ENCODE data around the gene PPARA. TPM values are rescaled to one million over a fixed set of nuclear protein-coding genes. Genes with fewer than 3 reads are reported as not detected.
"Not testable (repeated sequence)": the region's sequence is repeated elsewhere in the genome, so short reads cannot be mapped to it uniquely, and the experiment has no call there.

PPARA gene
- total RNA-seq, 1 experiment from 2014 or later = 10.7 TPM

GRCh38 chr22:46263216-46263590 is 112.9 kb downstream of the PPARA start, which contains the start of gene PKDREJ:
PKDREJ (minus strand) TSS chr22:46263343; CDS start chr22:46263322, 21 bp downstream.
- no TSS peak for BruUV-seq (replicated peaks)
- ChIA-PET POLR2A (no interaction called here), CTCF (no interaction called here)
- intact Hi-C loops (cut with micrococcal nuclease; ENCODE audit: unreplicated experiment) (no loop called here), in situ Hi-C loops (cut with HindIII; ENCODE audit: low pct_unique_long_range_greater_than_20kb, low sequenced_read_pairs) (no loop called here)
- Histone ChIP-seq H3K27me3 (ENCODE audit: control insufficient read depth, insufficient read depth, low read length) (no peaks in the 10 kb centered on the region), H3K4me3 (ENCODE audit: low read depth in 2 of 2, low read length in 2 of 2) (no peak within 1 kb of the TSS), H3K27ac (ENCODE audit: low read length) (no peak within 1 kb of the TSS), H3K36me3 (ENCODE audit: control insufficient read depth, insufficient read depth, low read length) (no peaks in the 10 kb centered on the region), H3K4me1 (ENCODE audit: control insufficient read depth, insufficient read depth, low read length) (no peaks in the 10 kb centered on the region), H3K9me3 (ENCODE audit: control insufficient read depth, insufficient read depth, low read depth, low read length) (no peaks in the 10 kb centered on the region)
- no peak for ATAC-seq
- TF ChIP-seq REST (IDR thresholded peaks at IDR 0.05; ENCODE audit: insufficient read depth in 1 of 2, low read depth in 2 of 2, low read length in 1 of 2) (no peak), SIN3A (IDR thresholded peaks at IDR 0.05; ENCODE audit: borderline replicate concordance, insufficient read depth, low read depth, low read length) (no peak), POLR2AphosphoS5 (IDR thresholded peaks at IDR 0.05; ENCODE audit: low read depth, low read length) (no peak), CTCF (IDR thresholded peaks at IDR 0.05) (no peak), TCF7L2 (IDR thresholded peaks at IDR 0.05; ENCODE audit: low read depth, low read length) (no peak)
- DNase-seq (ENCODE audit: low read depth, low spot score) = no peak

- ATAC-seq; H3K36me3 ChIP-seq (ENCODE audit: control insufficient read depth, insufficient read depth, low read length); in situ Hi-C loops (cut with HindIII; ENCODE audit: low pct_unique_long_range_greater_than_20kb, low sequenced_read_pairs); intact Hi-C loops (cut with micrococcal nuclease; ENCODE audit: unreplicated experiment); CTCF ChIA-PET; POLR2A ChIA-PET; BruUV-seq (replicated peaks); DNase-seq (ENCODE audit: low read depth, low spot score); H3K4me3 ChIP-seq (ENCODE audit: low read depth in 2 of 2, low read length in 2 of 2); H3K27me3 ChIP-seq (ENCODE audit: control insufficient read depth, insufficient read depth, low read length); H3K27ac ChIP-seq (ENCODE audit: low read length); H3K4me1 ChIP-seq (ENCODE audit: control insufficient read depth, insufficient read depth, low read length); H3K9me3 ChIP-seq (ENCODE audit: control insufficient read depth, insufficient read depth, low read depth, low read length): not testable (repeated sequence)
Observed at GRCh38 chr22:46264520-46264919, 114.2 kb downstream of the PPARA start.

GRCh38 chr22:46265627-46266026 is 115.3 kb downstream of the PPARA start:
- in situ Hi-C loops (cut with HindIII; ENCODE audit: low pct_unique_long_range_greater_than_20kb, low sequenced_read_pairs); H3K36me3 ChIP-seq (ENCODE audit: control insufficient read depth, insufficient read depth, low read length); CTCF ChIA-PET; H3K27me3 ChIP-seq (ENCODE audit: control insufficient read depth, insufficient read depth, low read length); BruUV-seq (replicated peaks); H3K4me1 ChIP-seq (ENCODE audit: control insufficient read depth, insufficient read depth, low read length); H3K27ac ChIP-seq (ENCODE audit: low read length); POLR2A ChIA-PET; intact Hi-C loops (cut with micrococcal nuclease; ENCODE audit: unreplicated experiment); H3K4me3 ChIP-seq (ENCODE audit: low read depth in 2 of 2, low read length in 2 of 2); ATAC-seq; H3K9me3 ChIP-seq (ENCODE audit: control insufficient read depth, insufficient read depth, low read depth, low read length); DNase-seq (ENCODE audit: low read depth, low spot score): not testable (repeated sequence)

All from Panc1 (cell line).